MCF 10A (cell line): ENCODE data around the gene H1-8. TPM values are rescaled to one million over a fixed set of nuclear protein-coding genes. Genes with fewer than 3 reads are reported as not detected.

ENCODE experiments used
- BruUV-seq: library from RNA; stranded (reverse); fragments of 400-500 nt; replicated peaks from 2 replicates; lab custom pipeline; 2021; lab: Mats Ljungman, UMichigan
- CTCF ChIA-PET: fragments of 300-600 bp; sonication (Branson Sonifier 250); formaldehyde crosslinking; extraction: SDS; loops from one replicate; lab custom pipeline; 2021; ENCODE audit warnings: antibody characterized with exemption, inconsistent platforms; lab: Yijun Ruan, JAX
- POLR2A ChIA-PET: fragments of 300-600, 350-650 bp; sonication (Branson Sonifier 250); formaldehyde crosslinking; extraction: SDS; loops from one replicate; lab custom pipeline; 2020; ENCODE audit warnings: antibody characterized with exemption, inconsistent platforms; lab: Yijun Ruan, JAX
- DNase-seq: peaks from one replicate; pipeline ENCODE4 v3.0.0-alpha.2; 2018; ENCODE audit not compliant: unreplicated experiment
- H3K27ac Mint-ChIP-seq: one replicate; pipeline ENCODE4 v1.8.0; 2022; ENCODE audit warnings: mild to moderate bottlenecking, low read depth, mixed read lengths; ENCODE audit not compliant: unreplicated experiment
- H3K27me3 Mint-ChIP-seq: one replicate; pipeline ENCODE4 v1.8.0; 2022; ENCODE audit warnings: mixed read lengths; ENCODE audit not compliant: insufficient read depth, unreplicated experiment
- H3K36me3 Mint-ChIP-seq: one replicate; pipeline ENCODE4 v1.8.0; 2022; ENCODE audit warnings: mild to moderate bottlenecking, moderate library complexity, mixed read lengths; ENCODE audit not compliant: insufficient read depth, unreplicated experiment
- H3K4me1 Mint-ChIP-seq: one replicate; pipeline ENCODE4 v1.8.0; 2022; ENCODE audit warnings: mixed read lengths; ENCODE audit not compliant: insufficient read depth, unreplicated experiment
- H3K4me3 Mint-ChIP-seq: one replicate; pipeline ENCODE4 v1.8.0; 2022; ENCODE audit warnings: mild to moderate bottlenecking, moderate library complexity, mixed read lengths; ENCODE audit not compliant: unreplicated experiment
- H3K9me3 Mint-ChIP-seq: one replicate; pipeline ENCODE4 v1.8.0; 2022; ENCODE audit warnings: mixed read lengths; ENCODE audit not compliant: unreplicated experiment
- intact Hi-C: fragments of 100-400 bp; cut with micrococcal nuclease; formaldehyde crosslinking; loops from 2 replicates; pipeline ENCODE4 v1.14.1; 2022
- total RNA-seq: library from RNA; stranded (reverse); gene quantifications from 2 replicates; pipeline ENCODE4 v1.2.3, GENCODE V29; 2022
- TF ChIP-seq, protein P1 (sequence below): fragments of 200-600 bp; IDR thresholded peaks from one replicate; pipeline ENCODE4 v1.8.0; 2022; ENCODE audit warnings: antibody characterized with exemption, mild to moderate bottlenecking; ENCODE audit not compliant: unreplicated experiment

The H1-8 gene
- total RNA-seq, 1 experiment from 2014 or later: not detected

DNA sequence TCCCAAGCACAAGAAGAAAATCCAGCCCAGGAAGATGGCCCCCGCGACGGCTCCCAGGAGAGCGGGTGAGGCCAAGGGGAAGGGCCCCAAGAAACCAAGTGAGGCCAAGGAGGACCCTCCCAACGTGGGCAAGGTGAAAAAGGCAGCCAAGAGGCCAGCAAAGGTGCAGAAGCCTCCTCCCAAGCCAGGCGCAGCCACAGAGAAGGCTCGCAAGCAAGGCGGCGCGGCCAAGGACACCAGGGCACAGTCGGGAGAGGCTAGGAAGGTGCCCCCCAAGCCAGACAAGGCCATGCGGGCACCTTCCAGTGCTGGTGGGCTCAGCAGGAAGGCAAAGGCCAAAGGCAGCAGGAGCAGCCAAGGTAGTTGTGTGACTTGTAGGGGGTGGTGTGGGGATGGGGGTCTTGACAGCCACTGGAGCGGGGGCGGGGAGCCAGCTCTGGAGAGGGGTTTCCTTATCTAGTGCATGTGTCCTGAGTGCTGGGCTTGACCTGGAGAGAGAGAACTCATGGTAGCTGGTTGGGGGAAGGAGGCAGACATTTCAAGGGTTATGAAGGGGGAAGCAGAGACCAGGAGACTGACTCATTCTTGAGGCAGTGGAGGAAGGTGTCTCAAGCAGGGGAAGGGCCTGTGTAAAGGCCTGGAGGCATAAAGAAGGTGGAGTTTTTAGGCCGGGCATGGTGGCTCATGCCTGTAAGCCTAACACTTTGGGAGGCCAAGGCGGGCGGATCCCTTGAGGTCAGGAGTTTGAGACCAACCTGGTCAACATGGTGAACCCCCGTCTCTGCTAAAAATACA is 6.2 kb downstream of the H1-8 start:
- H3K9me3 Mint-ChIP-seq: no peaks in the 10 kb centered on the region
- POLR2A ChIA-PET: no interaction called here
- H3K4me1 Mint-ChIP-seq: peaks cover 12% of the 10 kb centered on the region
- no TSS peak for BruUV-seq
- H3K4me3 Mint-ChIP-seq: no peak overlapping the region
- CTCF ChIA-PET: interaction anchor here (0.6 to 0.7 kb wide), 2 partner anchors 11 to 554 kb away, joined by 3 to 5 read pairs; no protein-coding TSS in a partner anchor
- H3K36me3 Mint-ChIP-seq: no peaks in the 10 kb centered on the region
- H3K27ac Mint-ChIP-seq: no peak overlapping the region
- DNase-seq: peak; percentile 45
- TF ChIP-seq, protein P1, sequence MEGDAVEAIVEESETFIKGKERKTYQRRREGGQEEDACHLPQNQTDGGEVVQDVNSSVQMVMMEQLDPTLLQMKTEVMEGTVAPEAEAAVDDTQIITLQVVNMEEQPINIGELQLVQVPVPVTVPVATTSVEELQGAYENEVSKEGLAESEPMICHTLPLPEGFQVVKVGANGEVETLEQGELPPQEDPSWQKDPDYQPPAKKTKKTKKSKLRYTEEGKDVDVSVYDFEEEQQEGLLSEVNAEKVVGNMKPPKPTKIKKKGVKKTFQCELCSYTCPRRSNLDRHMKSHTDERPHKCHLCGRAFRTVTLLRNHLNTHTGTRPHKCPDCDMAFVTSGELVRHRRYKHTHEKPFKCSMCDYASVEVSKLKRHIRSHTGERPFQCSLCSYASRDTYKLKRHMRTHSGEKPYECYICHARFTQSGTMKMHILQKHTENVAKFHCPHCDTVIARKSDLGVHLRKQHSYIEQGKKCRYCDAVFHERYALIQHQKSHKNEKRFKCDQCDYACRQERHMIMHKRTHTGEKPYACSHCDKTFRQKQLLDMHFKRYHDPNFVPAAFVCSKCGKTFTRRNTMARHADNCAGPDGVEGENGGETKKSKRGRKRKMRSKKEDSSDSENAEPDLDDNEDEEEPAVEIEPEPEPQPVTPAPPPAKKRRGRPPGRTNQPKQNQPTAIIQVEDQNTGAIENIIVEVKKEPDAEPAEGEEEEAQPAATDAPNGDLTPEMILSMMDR: no peak
- no peaks in the 10 kb centered on the region for H3K27me3 Mint-ChIP-seq
- intact Hi-C loops: no loop called here

DNA sequence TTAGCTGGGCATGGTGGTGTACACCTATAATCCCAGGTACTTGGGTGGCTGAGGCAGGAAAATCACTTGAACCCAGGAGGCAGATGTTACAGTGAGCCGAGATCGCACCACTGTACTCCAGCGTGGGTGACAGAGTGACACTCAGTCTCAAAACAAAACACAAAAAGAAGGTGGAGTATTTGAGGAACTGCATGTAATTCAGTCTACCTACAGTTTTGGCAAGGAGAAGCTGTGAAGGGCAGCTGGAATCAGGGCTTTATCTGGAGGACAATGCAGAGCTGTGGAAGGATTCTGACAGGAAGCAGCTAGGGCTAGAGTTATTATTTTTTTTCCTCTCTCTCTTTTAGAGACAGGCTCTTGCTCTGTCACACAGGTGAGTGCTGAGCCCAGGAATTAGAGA is 6.8 kb downstream of the H1-8 start:
- ChIA-PET POLR2A (no interaction called here), CTCF (no interaction called here)
- TF ChIP-seq, protein P1: no peak
- Mint-ChIP-seq H3K4me1 (peaks cover 12% of the 10 kb centered on the region), H3K4me3 (no peak overlapping the region), H3K36me3 (no peaks in the 10 kb centered on the region), H3K27ac (no peak overlapping the region), H3K9me3 (no peaks in the 10 kb centered on the region), H3K27me3 (no peaks in the 10 kb centered on the region)
- no peak for DNase-seq
- intact Hi-C loops: no loop called here
- BruUV-seq: no TSS peak

DNA sequence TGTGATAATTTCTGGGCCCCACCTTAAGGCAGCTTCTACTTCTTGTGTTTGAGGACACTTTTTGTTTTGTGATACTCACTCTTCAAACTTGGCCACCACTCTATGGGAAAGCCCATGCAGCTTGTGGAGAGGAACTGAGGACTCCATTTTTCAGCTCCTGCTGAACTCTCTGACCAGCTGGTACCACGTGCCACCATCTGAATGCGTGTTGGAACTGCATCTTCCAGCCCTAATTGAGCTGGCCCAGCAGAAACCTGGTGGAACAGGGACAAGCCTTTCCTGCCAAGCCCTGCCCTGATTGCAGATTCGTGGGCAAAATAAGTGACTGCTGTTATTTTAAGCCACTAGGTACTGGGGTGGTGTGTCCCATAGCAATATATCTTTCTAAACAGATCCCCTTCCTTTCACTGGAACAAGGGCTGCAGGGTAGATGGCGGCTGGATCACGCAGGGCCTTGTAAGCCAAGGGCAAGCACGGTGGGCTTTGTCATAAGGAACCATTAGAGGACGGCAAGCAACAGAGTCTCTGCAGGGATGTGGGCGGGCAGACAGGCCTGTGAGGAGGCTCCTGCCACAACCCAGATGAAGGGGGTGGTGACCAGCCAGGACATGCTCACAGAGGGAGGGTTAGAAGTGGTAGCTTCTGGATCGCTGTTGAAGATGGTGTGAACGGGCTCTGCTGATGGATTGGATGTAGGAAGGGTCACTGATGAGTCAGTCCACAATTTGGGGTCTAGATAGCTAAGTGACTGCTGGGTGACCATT is 9.5 kb downstream of the H1-8 start:
- CTCF ChIA-PET: interaction anchor here (1.2 kb wide), 1 partner anchor 43 kb away, joined by 3 read pairs; no protein-coding TSS in a partner anchor
- intact Hi-C loops: no loop called here
- TF ChIP-seq, protein P1: no peak

DNA sequence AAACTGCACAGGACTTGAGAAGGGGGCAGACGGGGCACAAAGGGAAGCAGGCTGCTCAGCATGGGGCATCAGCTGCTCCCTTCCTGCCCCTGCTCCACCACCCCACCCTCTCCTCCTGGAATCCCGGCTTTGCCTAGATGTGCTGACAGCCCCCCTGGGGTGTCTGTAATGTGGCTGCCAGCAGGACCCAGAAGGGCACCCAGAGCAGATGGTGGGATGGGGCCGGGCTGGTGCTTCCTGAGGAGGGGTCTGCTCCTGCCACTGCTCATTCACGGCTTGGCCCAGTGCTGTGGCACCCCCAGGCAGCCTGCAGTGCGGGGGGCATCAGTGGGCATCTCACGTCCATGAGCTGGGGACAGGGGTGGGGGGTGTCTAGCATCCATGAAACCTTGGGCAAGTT is 10.2 kb downstream of the H1-8 start:
- Mint-ChIP-seq H3K27me3 (no peaks in the 10 kb centered on the region), H3K27ac (no peak overlapping the region), H3K9me3 (no peaks in the 10 kb centered on the region), H3K4me1 (peaks cover 11% of the 10 kb centered on the region), H3K36me3 (peaks cover 3% of the 10 kb centered on the region), H3K4me3 (no peak overlapping the region)
- intact Hi-C loops: no loop called here
- POLR2A ChIA-PET: interaction anchor here (0.7 to 1.3 kb wide), 2 partner anchors 18 to 73 kb away, joined by 3 read pairs; no protein-coding TSS in a partner anchor
- no TSS peak for BruUV-seq
- CTCF ChIA-PET: no interaction called here
- DNase-seq: no peak
- TF ChIP-seq, protein P1: no peak

More for the DNA sequence above, 9.5 kb downstream of the H1-8 start:
- no peak overlapping the region for H3K4me3 Mint-ChIP-seq
- H3K27me3 Mint-ChIP-seq: no peaks in the 10 kb centered on the region
- no TSS peak for BruUV-seq
- H3K27ac Mint-ChIP-seq: no peak overlapping the region
- no peaks in the 10 kb centered on the region for H3K36me3 Mint-ChIP-seq
- H3K4me1 Mint-ChIP-seq: peaks cover 12% of the 10 kb centered on the region
- POLR2A ChIA-PET: interaction anchor here (1.3 kb wide), 1 partner anchor 18 kb away, joined by 3 read pairs; no protein-coding TSS in a partner anchor
- no peaks in the 10 kb centered on the region for H3K9me3 Mint-ChIP-seq
- DNase-seq: no peak
